Measurements from ENCODE around the gene HERC2.
"Not testable (repeated sequence)": the region's sequence is repeated elsewhere in the genome, so short reads cannot be mapped to it uniquely, and the experiment has no call there.

The HERC2 gene, protein sequence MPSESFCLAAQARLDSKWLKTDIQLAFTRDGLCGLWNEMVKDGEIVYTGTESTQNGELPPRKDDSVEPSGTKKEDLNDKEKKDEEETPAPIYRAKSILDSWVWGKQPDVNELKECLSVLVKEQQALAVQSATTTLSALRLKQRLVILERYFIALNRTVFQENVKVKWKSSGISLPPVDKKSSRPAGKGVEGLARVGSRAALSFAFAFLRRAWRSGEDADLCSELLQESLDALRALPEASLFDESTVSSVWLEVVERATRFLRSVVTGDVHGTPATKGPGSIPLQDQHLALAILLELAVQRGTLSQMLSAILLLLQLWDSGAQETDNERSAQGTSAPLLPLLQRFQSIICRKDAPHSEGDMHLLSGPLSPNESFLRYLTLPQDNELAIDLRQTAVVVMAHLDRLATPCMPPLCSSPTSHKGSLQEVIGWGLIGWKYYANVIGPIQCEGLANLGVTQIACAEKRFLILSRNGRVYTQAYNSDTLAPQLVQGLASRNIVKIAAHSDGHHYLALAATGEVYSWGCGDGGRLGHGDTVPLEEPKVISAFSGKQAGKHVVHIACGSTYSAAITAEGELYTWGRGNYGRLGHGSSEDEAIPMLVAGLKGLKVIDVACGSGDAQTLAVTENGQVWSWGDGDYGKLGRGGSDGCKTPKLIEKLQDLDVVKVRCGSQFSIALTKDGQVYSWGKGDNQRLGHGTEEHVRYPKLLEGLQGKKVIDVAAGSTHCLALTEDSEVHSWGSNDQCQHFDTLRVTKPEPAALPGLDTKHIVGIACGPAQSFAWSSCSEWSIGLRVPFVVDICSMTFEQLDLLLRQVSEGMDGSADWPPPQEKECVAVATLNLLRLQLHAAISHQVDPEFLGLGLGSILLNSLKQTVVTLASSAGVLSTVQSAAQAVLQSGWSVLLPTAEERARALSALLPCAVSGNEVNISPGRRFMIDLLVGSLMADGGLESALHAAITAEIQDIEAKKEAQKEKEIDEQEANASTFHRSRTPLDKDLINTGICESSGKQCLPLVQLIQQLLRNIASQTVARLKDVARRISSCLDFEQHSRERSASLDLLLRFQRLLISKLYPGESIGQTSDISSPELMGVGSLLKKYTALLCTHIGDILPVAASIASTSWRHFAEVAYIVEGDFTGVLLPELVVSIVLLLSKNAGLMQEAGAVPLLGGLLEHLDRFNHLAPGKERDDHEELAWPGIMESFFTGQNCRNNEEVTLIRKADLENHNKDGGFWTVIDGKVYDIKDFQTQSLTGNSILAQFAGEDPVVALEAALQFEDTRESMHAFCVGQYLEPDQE (N-terminal part only)

DNA sequence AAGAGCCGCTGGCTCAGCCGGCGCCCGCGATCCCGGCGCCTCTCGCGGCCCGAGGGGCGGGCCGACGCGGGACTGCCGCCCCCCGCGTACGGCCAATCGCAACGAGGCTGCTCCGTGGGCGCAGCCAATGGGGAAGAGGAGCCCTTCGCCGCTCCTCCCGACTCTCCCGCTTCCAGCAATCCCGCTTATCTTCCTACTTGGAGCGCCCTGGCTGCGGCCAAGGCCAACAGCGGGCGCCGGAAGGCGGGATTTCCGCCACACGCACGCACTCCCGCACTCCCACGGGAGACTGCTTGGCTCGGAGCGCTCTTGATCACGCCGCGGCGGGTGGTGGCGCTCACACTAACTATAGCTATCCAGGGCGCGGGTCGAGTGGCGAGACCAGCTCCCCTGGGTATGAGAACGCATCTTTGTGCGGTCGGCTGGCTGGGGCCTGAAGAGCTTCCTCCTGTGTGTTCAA, at the start of gene HERC2:
Gene HERC2, minus strand, starts transcription at position 51 of the 460 bp plus-strand sequence. CDS start 746 bp downstream, outside the sequence.
- H3K27ac ChIP-seq; intact Hi-C loops (cut with DNase I; ENCODE audit: low total_unique reads); H3K9me3 ChIP-seq; H3K27me3 ChIP-seq; DNase-seq; H3K4me1 ChIP-seq: not testable (repeated sequence)
- Histone ChIP-seq H3K36me3 (peaks cover 0 to 14% (median 4%) of the 10 kb centered on the region in 3 donors), H3K4me3 (peak within 1 kb of the TSS; percentile 46 to 47)

DNA sequence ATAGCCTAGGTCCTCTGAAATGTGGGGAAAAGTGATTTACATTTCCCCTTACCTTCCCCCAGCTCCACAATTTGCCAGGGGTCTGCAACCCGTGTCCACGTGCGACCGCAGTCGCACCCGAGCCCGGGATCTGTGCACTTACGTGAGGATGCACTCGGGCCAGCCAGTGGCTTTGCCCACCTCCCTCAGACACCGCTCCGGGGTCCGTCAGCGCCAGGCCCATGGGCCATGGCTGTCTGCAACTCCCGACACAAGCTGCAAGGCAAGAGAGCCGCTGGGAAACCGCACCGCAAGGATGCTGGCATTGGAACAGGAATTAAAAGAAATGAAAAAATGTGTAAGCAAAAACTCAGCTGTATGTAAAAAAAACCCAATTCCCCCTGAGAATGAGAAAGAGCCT, 43.5 kb upstream of the HERC2 start:
- H3K4me3 ChIP-seq; H3K9me3 ChIP-seq; DNase-seq; H3K4me1 ChIP-seq; H3K27ac ChIP-seq; H3K36me3 ChIP-seq; H3K27me3 ChIP-seq; intact Hi-C loops (cut with DNase I; ENCODE audit: low total_unique reads): not testable (repeated sequence)

DNA sequence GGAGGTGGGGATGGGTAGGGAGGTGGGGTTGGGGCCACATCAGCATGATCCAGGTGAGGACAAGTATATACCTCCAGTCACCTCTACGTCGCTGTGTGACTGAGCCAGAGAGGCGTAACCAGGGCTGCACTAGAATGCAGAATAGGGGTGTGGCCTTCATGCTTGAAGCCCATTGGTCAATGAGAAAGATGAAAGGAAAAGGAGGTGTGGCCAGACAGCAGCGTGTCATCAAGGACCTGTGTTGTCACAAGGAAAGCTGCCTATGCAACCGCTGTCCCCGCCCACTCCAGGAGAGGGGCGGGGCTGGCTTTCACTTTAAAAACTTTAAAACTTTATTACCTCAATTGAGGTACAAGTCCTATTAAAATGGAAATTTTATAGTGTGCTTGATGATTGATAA, 36.0 kb upstream of the HERC2 start, which contains the start of gene GOLGA6L24:
Gene GOLGA6L24, minus strand, starts transcription at position 101 of the 400 bp plus-strand sequence. Its CDS starts 61 bp downstream, at position 40.
- intact Hi-C loops (cut with DNase I; ENCODE audit: low total_unique reads); H3K9me3 ChIP-seq; H3K4me3 ChIP-seq; H3K27ac ChIP-seq; H3K4me1 ChIP-seq; H3K27me3 ChIP-seq; DNase-seq; H3K36me3 ChIP-seq: not testable (repeated sequence)

DNA sequence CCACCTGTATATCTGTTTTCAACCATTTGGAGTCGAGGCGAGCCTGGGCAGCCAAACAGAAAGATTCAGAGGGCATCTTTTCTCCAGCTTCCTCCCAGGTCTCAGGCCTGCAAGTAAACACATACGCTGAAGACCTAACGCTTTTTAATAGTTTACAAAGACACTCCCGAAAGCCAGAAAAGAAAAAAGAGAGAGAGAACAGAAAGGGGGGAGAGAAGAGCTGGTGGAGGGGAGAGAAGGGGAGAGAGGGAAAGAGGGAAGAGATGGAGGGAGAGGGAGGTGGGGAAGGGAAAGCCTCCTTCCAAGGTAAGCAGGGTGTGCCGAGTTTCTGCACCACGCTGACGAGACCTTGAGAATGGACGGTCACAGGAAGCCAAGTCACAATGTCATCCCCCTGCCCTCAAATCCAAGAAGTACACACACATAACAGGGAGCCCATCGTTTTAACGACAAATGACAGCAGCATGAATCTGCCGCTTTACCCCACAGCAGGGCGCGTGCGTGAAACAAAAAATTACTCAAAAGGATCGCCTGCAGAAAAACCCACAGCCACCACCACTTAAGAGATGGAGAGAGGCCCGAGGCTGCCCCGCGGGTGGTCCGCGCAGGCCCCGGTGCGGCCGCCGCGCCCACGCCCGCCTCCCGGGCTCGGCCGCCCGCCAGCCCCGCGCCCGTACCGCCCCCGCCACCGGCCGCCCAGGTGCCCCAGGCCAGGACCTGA, 461 bp downstream of the HERC2 start:
- H3K27ac ChIP-seq; H3K9me3 ChIP-seq; H3K27me3 ChIP-seq; DNase-seq; intact Hi-C loops (cut with DNase I; ENCODE audit: low total_unique reads); H3K4me1 ChIP-seq: not testable (repeated sequence)
- peaks cover 0 to 20% (median 10%) of the 10 kb centered on the region in 3 donors for H3K36me3 ChIP-seq
- H3K4me3 ChIP-seq = peak overlapping the region; percentile 46 to 47

DNA sequence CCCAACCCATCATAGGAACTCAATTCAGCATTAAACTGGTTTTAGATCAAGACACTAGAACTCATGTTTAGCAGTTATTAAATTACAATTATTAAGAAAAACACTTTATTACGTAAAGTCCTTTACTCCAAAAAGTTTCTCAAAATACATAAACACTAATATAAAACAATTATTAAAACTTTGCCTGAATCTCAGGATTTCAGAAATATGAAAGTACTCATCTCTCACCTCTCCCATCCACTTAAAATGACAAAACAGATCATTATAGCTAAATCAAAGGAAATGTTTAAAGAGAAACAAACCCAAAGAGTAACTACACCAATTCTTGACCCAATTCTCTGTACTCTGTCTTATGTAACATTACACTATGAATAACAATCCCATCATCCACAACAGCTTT, 2.3 kb downstream of the HERC2 start:
- H3K36me3 ChIP-seq = peaks cover 9 to 38% (median 23%) of the 10 kb centered on the region in 3 donors
- H3K27ac ChIP-seq; intact Hi-C loops (cut with DNase I; ENCODE audit: low total_unique reads): not testable (repeated sequence)

DNA sequence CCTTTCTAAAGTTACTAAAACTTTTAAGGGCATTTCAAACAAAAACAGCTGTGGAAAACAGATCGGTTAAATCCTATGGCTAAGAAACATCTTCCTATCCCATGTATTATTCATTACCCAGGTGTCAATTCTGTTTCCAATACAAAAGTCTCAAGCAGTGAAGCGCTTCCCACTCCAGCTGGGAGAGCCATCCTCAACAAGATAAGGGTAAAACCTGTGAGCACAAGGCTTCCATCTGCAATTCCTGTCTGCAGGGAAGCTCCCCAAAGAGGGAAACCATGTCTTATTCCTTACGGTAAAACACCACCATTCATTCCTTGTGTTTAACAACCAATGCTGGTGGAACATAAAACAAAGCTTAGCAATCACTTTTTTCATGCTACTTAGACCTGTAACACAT, 3.2 kb downstream of the HERC2 start:
- intact Hi-C loops (cut with DNase I; ENCODE audit: low total_unique reads); H3K4me1 ChIP-seq; DNase-seq; H3K4me3 ChIP-seq; H3K9me3 ChIP-seq; H3K27me3 ChIP-seq; H3K27ac ChIP-seq: not testable (repeated sequence)
- peaks cover 12 to 45% (median 32%) of the 10 kb centered on the region in 3 donors for H3K36me3 ChIP-seq

More for the DNA sequence above, 2.3 kb downstream of the HERC2 start:
- DNase-seq, H3K9me3 ChIP-seq, H3K4me3 ChIP-seq, H3K27me3 ChIP-seq, H3K4me1 ChIP-seq: not testable (repeated sequence)

DNA sequence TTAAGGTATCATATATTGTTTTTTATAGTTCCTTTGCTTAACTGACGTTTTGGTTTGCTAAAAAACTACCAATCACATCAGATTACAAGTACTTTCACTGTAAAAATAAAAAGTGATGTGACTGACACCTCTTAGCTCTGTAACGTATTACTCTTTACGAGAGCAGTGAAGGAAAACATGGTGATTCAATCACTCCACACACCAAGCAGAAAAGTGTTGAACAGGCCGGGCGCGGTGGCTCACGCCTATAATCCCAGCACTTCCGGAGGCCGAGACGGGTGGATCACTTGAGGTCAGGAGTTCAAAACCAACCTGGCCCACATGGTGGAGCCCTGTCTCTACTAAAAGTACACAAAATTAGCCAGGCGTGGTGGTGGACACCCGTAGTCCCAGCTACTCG, 3.9 kb downstream of the HERC2 start:
- intact Hi-C loops (cut with DNase I; ENCODE audit: low total_unique reads); H3K27me3 ChIP-seq; H3K4me1 ChIP-seq; H3K4me3 ChIP-seq; H3K9me3 ChIP-seq; H3K27ac ChIP-seq; DNase-seq: not testable (repeated sequence)
- peaks cover 12 to 49% (median 37%) of the 10 kb centered on the region in 3 donors for H3K36me3 ChIP-seq

DNA sequence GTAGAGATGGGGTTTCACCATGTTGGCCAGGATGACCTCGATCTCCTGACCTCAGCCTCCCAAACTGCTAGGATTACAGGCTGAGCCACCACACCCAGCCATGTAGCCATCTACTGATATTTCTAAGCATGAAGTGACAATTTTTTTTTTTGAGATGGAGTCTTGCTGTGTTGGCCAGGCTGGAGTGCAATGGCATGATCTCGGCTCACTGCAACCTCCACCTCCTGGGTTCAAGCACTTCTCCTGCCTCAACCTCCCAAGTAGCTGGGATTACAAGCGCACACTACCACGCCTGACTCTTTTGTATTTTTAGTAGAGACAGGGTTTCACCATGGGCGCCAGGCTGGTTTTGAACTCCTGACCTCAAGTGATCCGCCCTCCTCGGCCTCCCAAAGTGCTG, 5.0 kb downstream of the HERC2 start:
- peaks cover 12 to 55% (median 37%) of the 10 kb centered on the region in 3 donors for H3K36me3 ChIP-seq

DNA sequence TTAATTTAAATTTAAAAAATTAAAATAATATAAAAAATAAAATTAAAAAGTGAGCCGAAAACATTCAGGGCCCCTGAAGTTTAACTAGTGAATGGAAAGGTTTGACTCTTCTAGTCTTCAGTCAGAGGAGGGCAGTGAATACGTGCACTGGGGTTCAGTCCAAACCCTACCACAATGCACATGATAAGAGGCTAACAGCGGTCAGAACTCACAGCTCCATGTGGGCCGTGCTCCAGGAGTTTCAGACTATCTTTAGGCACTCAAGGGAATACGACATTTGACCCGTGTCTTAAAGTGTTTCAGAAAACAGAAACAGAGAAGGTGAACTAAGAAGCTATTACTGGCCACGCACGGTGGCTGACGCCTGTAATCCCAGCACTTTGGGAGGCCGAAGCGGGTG, 11.5 kb downstream of the HERC2 start:
- H3K27me3 ChIP-seq; DNase-seq; H3K4me3 ChIP-seq; H3K9me3 ChIP-seq; intact Hi-C loops (cut with DNase I; ENCODE audit: low total_unique reads); H3K27ac ChIP-seq; H3K4me1 ChIP-seq: not testable (repeated sequence)
- peaks cover 17 to 39% (median 33%) of the 10 kb centered on the region in 3 donors for H3K36me3 ChIP-seq

More for the DNA sequence above, 5.0 kb downstream of the HERC2 start:
- DNase-seq; H3K4me1 ChIP-seq; H3K27me3 ChIP-seq; H3K27ac ChIP-seq; H3K4me3 ChIP-seq; H3K9me3 ChIP-seq; intact Hi-C loops (cut with DNase I; ENCODE audit: low total_unique reads): not testable (repeated sequence)

DNA sequence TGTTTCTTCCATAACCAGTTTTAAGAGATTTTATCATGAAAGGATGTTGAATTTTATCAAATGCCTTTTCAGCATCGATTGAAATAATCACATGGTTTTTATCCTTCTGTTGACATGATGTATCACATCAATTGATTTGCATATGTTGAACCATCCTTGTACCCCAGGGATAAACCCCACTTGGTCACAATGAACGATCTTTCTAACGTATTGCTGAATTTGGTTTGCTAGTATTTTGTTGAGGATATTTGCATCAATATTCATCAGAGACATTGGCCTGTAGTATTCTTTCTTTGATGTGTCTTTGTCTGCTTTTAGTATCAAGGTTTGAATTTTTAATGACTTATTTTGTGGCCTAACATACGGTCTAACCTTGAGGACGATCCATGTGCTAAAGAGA, 13.3 kb downstream of the HERC2 start:
- H3K4me3 ChIP-seq; H3K4me1 ChIP-seq; H3K9me3 ChIP-seq; DNase-seq; H3K27me3 ChIP-seq; intact Hi-C loops (cut with DNase I; ENCODE audit: low total_unique reads); H3K27ac ChIP-seq: not testable (repeated sequence)
- peaks cover 6 to 24% (median 15%) of the 10 kb centered on the region in 3 donors for H3K36me3 ChIP-seq

DNA sequence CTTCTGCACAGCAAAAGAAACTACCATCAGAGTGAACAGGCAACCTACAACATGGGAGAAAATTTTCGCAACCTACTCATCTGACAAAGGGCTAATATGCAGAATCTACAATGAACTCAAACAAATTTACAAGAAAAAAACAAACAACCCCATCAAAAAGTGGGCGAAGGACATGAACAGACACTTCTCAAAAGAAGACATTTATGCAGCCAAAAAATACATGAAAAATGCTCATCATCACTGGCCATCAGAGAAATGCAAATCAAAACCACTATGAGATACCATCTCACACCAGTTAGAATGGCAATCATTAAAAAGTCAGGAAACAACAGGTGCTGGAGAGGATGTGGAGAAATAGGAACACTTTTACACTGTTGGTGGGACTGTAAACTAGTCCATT, 16.3 kb downstream of the HERC2 start:
- DNase-seq; H3K4me3 ChIP-seq; H3K27ac ChIP-seq; H3K9me3 ChIP-seq; H3K4me1 ChIP-seq; intact Hi-C loops (cut with DNase I; ENCODE audit: low total_unique reads); H3K27me3 ChIP-seq: not testable (repeated sequence)
- H3K36me3 ChIP-seq = peaks cover 6 to 10% (median 8%) of the 10 kb centered on the region in 3 donors

DNA sequence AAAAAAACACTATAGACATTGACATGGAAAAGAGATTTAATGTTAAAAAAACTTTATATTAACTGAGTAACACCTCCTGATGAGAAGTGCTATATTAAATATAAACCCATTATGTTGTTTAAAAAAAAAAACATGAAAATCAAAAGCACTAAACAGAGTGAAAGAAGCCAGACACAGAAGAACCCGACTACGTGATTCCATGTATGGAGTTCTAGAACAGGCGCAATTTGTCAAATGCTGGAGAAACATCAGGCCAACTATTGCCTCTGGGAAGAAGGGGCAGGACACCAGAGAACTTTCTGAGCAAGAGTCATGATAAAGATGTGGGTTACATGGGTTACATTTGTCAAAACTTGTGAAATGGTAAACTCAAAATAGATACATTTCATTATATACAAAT, 24.5 kb downstream of the HERC2 start:
- H3K27ac ChIP-seq; DNase-seq; H3K4me1 ChIP-seq; H3K27me3 ChIP-seq; H3K9me3 ChIP-seq; intact Hi-C loops (cut with DNase I; ENCODE audit: low total_unique reads); H3K4me3 ChIP-seq: not testable (repeated sequence)
- H3K36me3 ChIP-seq = peaks cover 3 to 11% (median 3%) of the 10 kb centered on the region in 3 donors

Measured in tibial artery (tissue), 4 donors.